Measurements from ENCODE around the gene ZNF598. TPM values are rescaled to one million over a fixed set of nuclear protein-coding genes. Genes with fewer than 3 reads are reported as not detected.

Gene ZNF598
- total RNA-seq, 2 donors from 2014 or later, result 45.6 to 49.5 TPM

DNA sequence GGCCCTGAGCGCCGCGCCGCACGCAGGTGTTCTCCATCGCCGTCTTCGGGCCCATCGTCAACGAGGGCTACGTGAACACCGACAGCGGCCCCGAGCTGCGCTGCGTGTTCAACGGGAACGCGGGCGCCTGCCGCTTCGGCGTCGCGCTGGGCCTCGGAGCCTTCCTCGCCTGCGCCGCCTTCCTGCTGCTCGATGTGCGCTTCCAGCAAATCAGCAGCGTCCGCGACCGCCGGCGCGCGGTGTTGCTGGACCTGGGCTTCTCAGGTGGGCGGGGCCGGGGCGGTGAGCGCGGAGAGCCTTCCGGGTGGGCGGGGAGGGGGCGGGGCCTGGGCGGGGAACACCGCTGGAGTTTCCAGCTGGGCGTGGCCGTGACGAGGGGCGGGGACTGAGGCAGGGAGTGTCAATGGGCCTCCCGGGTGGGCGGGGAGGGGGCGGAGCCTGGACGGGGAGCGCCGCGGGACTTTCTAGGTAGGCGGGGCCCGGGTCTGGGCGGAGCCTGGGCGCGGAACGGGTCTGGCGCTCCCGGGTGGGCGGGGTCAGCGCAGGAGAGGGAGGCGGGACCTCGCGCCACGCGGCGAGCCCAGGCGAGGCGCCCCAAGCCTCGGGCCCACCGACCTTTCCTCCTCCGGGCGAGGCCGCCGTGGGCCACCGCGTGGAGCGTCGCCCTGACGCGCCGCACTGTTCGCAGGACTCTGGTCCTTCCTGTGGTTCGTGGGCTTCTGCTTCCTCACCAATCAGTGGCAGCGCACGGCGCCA, 17.5 kb downstream of the ZNF598 start:
- Mint-ChIP-seq H3K27ac (no peak overlapping the region), H3K4me1 (peaks cover 1% of the 10 kb centered on the region), H3K27me3 (ENCODE audit: insufficient read depth) (peaks cover 41% of the 10 kb centered on the region), H3K36me3 (ENCODE audit: low read depth) (peaks cover 5% of the 10 kb centered on the region), H3K4me3 (peak overlapping the region; percentile 53), H3K9me3 (no peaks in the 10 kb centered on the region)
- peaks cover 2% of the 10 kb centered on the region for H3K36me3 ChIP-seq (ENCODE audit: control insufficient read depth, insufficient read depth, low read length)
- TF ChIP-seq, protein P1, sequence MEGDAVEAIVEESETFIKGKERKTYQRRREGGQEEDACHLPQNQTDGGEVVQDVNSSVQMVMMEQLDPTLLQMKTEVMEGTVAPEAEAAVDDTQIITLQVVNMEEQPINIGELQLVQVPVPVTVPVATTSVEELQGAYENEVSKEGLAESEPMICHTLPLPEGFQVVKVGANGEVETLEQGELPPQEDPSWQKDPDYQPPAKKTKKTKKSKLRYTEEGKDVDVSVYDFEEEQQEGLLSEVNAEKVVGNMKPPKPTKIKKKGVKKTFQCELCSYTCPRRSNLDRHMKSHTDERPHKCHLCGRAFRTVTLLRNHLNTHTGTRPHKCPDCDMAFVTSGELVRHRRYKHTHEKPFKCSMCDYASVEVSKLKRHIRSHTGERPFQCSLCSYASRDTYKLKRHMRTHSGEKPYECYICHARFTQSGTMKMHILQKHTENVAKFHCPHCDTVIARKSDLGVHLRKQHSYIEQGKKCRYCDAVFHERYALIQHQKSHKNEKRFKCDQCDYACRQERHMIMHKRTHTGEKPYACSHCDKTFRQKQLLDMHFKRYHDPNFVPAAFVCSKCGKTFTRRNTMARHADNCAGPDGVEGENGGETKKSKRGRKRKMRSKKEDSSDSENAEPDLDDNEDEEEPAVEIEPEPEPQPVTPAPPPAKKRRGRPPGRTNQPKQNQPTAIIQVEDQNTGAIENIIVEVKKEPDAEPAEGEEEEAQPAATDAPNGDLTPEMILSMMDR (conservative IDR thresholded peaks at IDR 0.05), result no peak
- H3K27ac ChIP-seq (ENCODE audit: low read depth, low read length), result no peak overlapping the region
- H3K9ac ChIP-seq (ENCODE audit: extremely low read depth, low read length, poor library complexity, severe bottlenecking), result no peak overlapping the region
- H3K27me3 ChIP-seq (ENCODE audit: control insufficient read depth, insufficient read depth, low read length, poor library complexity, severe bottlenecking), result peaks cover 37% of the 10 kb centered on the region
- H3K4me1 ChIP-seq (ENCODE audit: control insufficient read depth, insufficient read depth, low read length), result peaks cover 3% of the 10 kb centered on the region
- no peak overlapping the region for H3K4me3 ChIP-seq (ENCODE audit: low read length)
- 14 to 25% methylated on average over 41 to 96 of the region's 96 CpGs for WGBS, 2 experiments (ENCODE audit: insufficient coverage in 1 of 2, insufficient read length in 1 of 2)
- DNase-seq, result peak; percentile 100
- no peaks in the 10 kb centered on the region for H3K9me3 ChIP-seq (ENCODE audit: control insufficient read depth, low read length)

DNA sequence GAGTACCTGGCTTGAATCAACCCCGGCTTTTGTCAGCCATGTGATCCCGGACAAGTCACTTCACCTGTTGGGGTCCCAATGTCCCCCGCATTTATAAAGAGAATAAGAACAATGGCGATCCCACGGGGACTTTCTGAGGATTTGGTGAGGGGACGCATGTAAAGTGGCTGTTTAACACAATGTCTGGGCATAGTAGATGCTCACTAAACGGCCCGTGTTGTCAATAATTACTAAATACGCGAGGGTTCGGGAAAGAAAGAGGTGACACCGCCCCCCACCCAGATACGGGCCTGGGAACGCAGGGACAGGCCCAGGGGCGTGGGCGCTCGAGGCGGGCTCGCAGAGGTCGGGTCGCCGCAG, 18.1 kb downstream of the ZNF598 start:
- Histone ChIP-seq H3K9ac (ENCODE audit: extremely low read depth, low read length, poor library complexity, severe bottlenecking) (no peak overlapping the region), H3K9me3 (ENCODE audit: control insufficient read depth, low read length) (no peaks in the 10 kb centered on the region), H3K27me3 (ENCODE audit: control insufficient read depth, insufficient read depth, low read length, poor library complexity, severe bottlenecking) (peaks cover 37% of the 10 kb centered on the region), H3K36me3 (ENCODE audit: control insufficient read depth, insufficient read depth, low read length) (peaks cover 7% of the 10 kb centered on the region), H3K4me1 (ENCODE audit: control insufficient read depth, insufficient read depth, low read length) (peaks cover 3% of the 10 kb centered on the region), H3K27ac (ENCODE audit: low read depth, low read length) (no peak overlapping the region), H3K4me3 (ENCODE audit: low read length) (no peak overlapping the region)
- H3K27ac Mint-ChIP-seq, result no peak overlapping the region
- peak overlapping the region; percentile 53 for H3K4me3 Mint-ChIP-seq
- H3K27me3 Mint-ChIP-seq (ENCODE audit: insufficient read depth), result peaks cover 41% of the 10 kb centered on the region
- peaks cover 10% of the 10 kb centered on the region for H3K36me3 Mint-ChIP-seq (ENCODE audit: low read depth)
- WGBS, 2 experiments (ENCODE audit: insufficient coverage in 1 of 2, insufficient read length in 1 of 2), result 25 to 32% methylated on average over 22 of the region's 22 CpGs
- no peak for DNase-seq
- no peaks in the 10 kb centered on the region for H3K9me3 Mint-ChIP-seq
- TF ChIP-seq, protein P1 (conservative IDR thresholded peaks at IDR 0.05), result no peak
- H3K4me1 Mint-ChIP-seq, result peaks cover 1% of the 10 kb centered on the region

DNA sequence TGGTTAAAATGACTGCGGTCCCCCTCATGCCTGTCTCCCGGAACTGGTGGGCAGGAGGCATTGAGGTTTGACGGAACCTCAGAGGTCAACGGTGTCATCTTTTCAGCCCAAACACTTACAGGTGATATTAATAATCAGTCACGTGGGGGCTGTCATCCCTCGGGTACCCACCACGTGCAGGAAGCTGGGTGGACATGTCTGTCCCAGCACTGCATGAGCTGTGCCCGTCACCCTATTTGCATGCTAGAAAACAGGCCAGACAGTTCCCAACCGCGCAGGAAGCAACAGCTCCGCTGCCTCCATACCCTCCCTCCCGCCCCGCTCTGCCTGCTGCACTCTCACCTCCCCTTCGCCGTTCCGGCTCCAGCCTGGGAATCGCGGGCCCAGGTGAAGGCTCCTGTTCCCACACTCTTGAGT, 18.5 kb downstream of the ZNF598 start:
- 16 to 27% methylated on average over 14 to 18 of the region's 18 CpGs for WGBS, 2 experiments (ENCODE audit: insufficient coverage in 1 of 2, insufficient read length in 1 of 2)
- H3K36me3 ChIP-seq (ENCODE audit: control insufficient read depth, insufficient read depth, low read length), result peaks cover 11% of the 10 kb centered on the region
- Mint-ChIP-seq H3K36me3 (ENCODE audit: low read depth) (peaks cover 14% of the 10 kb centered on the region), H3K9me3 (no peaks in the 10 kb centered on the region), H3K4me3 (peak overlapping the region; percentile 53), H3K4me1 (peaks cover 1% of the 10 kb centered on the region), H3K27ac (no peak overlapping the region), H3K27me3 (ENCODE audit: insufficient read depth) (peaks cover 41% of the 10 kb centered on the region)
- peaks cover 37% of the 10 kb centered on the region for H3K27me3 ChIP-seq (ENCODE audit: control insufficient read depth, insufficient read depth, low read length, poor library complexity, severe bottlenecking)
- H3K9me3 ChIP-seq (ENCODE audit: control insufficient read depth, low read length), result no peaks in the 10 kb centered on the region
- peaks cover 3% of the 10 kb centered on the region for H3K4me1 ChIP-seq (ENCODE audit: control insufficient read depth, insufficient read depth, low read length)
- DNase-seq, result peak; percentile 69
- no peak overlapping the region for H3K27ac ChIP-seq (ENCODE audit: low read depth, low read length)
- TF ChIP-seq, protein P1 (conservative IDR thresholded peaks at IDR 0.05), result no peak
- H3K4me3 ChIP-seq (ENCODE audit: low read length), result peak overlapping the region; percentile 80
- no peak overlapping the region for H3K9ac ChIP-seq (ENCODE audit: extremely low read depth, low read length, poor library complexity, severe bottlenecking)

All from endodermal cell (in vitro differentiated cells).